ENCODE measurements around the gene SH3GLB1. TPM values are rescaled to one million over a fixed set of nuclear protein-coding genes. Genes with fewer than 3 reads are reported as not detected.
"Not testable (repeated sequence)": the region's sequence is repeated elsewhere in the genome, so short reads cannot be mapped to it uniquely, and the experiment has no call there.

Gene SH3GLB1
- total RNA-seq, result 99.9 TPM

DNA sequence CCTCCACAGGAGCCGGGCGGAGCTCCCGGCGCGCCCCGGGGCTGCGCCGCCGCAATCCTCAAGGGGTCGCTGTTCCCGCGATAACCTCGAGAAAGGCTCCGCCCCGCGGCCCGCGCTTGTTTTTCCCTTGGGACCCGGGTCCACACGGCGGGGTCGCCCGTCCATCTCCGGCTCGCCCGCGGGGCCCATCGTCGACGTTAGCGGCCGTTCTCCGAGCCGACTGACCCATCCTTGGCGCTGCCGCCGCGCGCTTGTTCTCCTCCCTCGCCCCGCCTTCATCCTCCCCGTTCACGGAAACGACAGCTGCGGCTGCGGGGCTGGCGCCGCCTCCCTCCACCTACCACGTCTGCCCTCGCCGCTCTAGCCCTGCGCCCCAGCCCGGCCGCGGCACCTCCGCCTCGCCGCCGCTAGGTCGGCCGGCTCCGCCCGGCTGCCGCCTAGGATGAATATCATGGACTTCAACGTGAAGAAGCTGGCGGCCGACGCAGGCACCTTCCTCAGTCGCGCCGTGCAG, at the start of gene SH3GLB1:
TSS of gene SH3GLB1 (plus strand) at position 119 of the 514 bp plus-strand sequence. CDS start at position 443, 324 bp downstream.
- peak; percentile 94 for ATAC-seq

DNA sequence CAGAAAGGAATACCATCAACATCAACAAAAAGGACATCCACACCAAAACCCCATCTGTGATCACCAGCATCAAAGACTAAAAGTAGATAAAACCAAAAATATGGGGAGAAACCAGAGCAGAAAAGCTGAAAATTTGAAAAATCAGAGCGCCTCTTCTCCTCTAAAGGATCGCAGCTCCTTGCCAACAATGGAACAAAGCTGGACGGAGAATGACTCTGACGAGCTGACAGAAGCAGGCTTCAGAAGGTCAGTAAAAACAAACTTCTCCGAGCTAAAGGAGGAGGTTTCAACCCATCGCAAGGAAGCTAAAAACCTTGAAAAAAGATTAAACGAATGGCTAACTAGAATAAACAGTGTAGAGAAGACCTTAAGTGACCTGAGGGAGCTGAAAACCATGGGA, 46.0 kb upstream of the SH3GLB1 start:
- not testable (repeated sequence) for ATAC-seq

DNA sequence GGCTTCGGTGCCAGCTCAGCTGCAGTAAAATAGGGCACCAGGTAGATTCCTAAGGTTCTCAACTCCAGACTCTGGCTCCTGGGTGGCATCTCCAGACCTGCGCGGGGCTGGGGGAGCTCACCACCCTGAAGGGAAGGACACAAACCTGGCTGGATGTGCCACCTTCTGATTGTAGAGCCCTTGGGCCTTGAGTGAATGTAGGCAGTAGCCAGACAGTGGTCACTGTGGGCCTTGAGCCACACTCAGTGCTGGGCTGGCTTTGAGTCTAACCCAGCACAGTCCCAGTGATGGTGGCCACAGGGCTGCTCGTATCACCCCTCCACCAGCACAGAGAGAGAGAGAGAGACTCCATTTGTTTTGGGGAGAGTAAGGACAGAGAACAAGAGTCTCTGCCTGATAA, 38.0 kb upstream of the SH3GLB1 start:
- ATAC-seq, result no peak

DNA sequence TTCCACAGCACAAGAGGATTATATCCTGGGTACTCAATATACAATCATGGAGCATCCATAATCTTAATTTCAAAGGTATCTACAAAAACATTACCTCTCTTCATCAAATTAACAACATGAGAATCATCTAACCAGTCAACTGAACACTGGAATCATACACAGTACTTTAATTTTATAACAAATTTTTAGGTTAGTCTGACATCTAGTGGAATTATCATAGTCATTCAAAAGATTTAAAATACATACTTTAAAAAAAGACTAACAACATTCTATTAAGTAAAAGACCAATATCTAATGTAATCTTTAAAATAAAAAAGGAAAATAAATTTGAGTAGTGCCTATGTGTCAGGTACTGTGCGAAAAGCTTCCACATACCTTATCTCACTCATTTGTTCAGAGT, 16.8 kb upstream of the SH3GLB1 start:
- peak; percentile 43 for ATAC-seq

DNA sequence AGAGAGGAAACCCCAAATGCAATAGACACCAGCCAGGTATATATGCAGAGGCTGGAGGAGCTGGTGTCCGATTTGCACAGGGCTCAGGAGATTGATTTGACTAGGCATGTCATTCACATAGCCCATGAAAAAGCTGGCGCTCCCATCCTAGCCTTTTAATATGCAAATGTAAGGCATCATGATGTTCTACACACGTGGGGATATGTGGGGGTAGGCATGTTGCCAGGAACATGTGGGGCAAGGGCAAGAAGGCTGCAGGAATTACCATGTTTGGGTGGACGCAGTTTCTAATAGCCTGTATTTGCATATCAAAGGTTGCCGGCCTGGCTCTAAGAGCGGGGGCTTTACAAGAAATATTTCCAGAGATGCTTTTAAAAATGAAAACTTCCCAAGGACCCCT, 11.7 kb upstream of the SH3GLB1 start:
- ATAC-seq, result no peak

DNA sequence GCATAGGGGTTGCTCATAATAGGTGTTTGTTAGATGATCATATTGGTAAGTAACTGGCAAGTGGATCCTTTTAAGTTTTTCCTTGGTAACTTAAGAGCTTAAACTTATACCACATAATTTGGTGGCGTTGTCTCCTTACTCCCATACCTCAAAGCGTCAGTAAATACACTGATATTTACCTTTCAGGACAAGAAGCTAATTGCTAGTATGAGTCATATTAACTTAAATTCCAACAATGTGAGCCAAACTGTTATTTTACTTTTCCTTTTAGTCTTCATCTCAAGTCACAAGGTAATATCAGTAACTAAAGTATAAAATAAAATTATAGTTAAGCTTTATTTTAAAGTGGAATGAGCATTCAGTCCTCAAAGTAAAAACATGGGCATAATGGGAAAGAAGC, 9.0 kb upstream of the SH3GLB1 start:
- ATAC-seq, result no peak

DNA sequence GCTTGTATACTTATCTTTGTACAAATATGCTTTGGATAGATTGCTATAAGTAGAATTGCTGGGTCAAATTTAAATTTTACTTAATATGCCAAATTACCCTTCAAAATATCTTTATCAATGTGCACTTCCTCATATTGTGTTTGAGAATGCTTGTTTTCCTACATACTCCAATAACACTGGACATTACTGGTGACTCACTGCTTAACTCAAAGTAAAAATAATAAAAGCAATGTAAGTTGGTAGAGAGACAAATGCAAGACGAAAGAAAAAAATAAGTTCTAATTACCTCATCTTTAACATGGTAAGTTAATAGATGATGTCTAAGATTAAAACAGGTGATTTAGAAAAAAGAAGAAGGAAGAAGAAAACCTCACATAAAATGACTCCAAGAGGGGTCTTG, 7.9 kb upstream of the SH3GLB1 start:
- ATAC-seq, result no peak

DNA sequence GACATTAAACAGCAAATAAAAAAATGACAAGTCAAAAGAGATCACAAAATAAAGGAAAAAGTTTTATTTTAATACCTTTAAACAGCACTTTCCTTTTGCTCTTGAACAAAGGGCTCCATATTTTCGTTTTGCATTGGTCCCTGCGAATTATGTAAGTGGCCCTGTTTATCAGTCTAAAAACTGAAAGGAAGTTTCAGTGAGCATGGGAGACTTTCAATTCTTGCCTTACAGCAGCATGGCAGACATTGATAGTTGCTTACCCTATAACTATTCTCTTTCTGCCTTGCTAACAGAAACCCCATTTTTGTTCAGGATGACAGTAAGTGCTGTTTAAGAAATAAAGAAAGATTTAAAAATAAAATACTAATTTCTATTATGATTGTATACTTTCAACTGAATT, 5.2 kb upstream of the SH3GLB1 start:
- no peak for ATAC-seq

DNA sequence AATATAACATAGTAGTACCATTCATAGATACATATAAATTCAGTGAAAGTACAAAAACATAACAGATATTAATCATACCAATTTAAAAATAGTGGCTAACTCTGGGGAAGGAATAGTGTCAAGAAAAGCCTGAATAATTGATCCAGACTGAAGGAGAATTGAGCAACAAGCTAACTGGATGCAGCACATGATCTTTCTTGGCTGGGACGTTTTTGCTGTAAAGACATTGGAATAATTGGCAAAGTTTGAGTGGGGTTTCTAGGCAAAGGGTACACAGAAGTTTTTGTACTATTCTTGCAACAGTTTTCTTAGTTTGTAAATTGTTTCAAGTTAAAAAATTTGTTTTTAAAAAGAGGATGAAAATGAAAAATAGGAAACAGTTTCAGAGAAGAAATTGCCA, 2.6 kb upstream of the SH3GLB1 start:
- no peak for ATAC-seq

DNA sequence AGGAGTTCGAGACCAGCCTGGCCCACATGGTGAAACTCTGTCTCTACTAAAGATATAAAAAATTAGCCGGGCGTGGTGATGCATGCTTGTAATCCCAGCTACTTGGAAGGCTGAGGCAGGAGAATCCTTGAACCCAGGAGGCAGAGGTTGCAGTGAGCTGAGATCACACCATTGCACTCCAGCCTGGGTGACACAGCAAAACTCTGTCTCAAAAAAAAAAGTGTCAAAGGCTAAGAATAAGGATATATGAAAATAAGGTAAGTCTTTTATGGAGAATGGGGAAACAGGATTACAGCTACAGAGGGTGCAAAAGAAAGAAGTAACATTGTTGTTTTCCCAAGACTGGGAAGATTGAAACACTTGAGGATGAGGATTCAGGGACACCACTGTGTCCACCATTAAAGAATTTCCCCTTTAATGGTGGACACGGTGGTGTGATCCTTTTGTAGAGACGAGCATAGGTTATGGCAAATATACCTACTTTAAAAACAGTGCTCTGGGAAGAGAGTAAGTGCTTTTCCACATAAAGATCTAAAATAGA, 1.4 kb upstream of the SH3GLB1 start:
- ATAC-seq, result not testable (repeated sequence)

DNA sequence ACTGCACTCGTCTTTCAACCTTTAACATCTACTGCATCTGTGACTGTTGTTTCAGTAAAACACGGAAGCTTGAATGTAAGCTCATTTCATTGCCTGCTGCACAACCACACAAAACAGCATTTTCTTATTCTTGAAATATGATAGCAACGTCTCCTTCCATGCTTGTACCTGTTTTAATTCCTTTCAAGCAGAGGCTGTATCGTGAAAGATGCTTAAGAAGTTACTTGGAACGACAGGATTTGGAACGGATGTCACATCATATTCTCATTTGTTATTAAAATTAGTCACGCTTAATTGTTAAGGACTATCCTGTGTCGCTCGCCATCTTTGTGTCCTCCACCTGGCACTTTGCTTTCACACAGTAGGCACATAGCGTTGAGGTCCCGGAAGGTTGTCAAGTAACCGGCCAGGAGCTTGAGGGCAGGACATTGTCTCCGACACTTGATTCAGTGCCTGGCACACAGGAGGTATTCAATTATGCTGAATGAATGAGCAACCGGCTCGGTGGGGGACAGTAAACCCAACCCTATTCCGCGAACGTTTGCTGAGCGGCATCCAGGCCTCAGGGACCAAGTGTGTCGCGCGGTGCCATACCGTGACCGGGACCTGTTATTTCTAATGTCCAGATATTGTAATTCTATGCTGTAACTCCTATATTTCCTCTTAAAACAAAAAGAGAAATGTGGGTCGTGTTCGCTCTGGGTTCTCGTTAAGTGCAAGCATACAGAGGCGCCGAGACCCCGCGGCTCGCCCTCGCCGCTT, 499 bp upstream of the SH3GLB1 start:
- peak; percentile 53 for ATAC-seq

DNA sequence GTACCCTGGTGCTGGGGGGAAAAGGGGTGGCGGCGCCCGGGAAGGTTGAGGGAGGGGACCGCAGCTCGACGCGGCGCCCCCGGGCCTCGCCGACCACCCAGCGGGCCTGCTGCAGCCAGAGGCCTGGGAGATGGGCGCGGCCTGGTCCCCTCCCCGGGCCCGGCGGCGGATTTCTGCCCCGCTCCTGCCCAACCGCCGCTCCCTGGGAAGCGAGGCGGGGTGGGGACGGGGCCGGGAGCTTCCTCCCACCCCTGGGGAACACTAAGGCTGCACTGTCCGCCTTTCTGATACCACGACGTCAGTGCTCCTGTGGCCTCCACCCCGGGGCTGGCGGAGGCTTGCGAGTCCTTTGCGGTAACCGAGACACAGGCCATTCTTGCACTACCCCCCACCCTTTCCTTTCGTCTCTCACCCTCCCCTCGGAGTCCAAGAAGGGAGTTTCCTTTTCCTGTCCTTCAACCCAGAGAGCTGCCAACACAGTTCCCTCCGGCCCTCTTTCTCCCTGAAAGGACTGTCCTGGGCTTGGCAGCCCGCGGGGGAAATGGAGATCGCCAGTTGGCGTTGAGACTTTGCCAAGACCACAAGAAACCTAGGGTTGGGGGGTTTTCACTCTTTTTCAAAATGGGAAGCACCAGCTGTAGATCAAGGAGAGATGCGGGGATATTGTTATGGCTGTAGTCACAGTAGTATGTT, 742 bp downstream of the SH3GLB1 start:
- peak; percentile 72 for ATAC-seq

DNA sequence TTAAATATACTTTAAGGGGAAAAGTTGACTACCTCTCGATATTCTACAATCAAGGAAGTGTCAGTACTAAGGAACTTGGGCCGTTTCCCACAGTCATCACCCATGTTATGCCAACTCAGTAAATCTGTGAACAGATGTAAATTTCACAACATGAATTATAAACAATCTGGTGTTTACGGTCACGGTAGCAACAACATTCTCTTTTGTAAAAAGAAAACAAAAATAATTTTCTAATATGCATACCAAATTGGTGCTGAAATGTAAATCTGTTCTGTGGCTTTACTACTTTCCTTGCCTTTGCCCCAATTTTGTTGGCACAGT, 1.2 kb downstream of the SH3GLB1 start:
- no peak for ATAC-seq

DNA sequence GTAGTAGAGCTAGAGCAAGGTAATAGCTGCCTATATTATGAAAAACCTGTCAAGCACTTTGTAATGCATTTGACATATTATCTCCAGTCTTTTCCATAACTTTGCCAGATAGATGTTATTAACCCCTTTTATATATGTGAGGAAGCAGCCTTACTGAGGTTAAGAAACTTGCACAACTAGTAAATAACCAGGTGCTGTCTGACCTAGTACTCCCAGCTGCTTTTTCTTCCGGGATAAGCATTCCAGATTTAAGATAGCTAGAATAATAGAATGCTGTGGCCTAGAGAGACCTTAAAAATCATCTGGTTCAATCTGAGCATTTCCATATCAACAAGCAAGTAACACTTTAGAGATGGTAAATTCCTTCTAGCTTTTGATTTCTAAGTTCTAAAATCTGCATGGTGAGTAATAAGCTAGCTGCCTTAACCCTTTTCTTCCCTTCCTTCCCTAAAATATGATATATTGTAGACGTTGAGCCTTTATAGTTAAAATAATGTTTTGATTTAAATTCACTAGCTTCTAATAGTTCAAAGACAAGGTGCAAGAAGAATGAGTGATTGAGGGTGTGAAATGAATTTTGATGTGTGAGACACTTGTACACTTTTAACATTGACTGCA, 1.8 kb downstream of the SH3GLB1 start:
- no peak for ATAC-seq

DNA sequence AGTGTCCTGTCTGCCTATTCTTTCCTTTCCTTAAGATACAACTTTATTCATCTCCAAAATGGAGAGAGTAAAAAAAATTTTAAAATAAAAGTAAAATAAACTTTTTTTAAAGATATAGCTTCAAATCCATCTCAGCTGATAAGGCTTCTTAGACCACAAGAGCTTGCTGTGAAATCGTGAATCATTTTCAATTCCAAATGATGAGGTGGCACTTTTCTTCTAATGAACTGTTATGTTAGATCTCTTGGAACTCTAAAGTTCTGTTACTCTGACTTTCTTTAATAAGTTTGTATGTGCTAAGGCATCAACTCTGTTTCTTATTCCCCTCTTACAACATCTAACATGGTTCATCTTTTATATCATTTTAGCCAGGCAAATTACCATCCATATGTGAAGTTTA, 4.5 kb downstream of the SH3GLB1 start:
- no peak for ATAC-seq

DNA sequence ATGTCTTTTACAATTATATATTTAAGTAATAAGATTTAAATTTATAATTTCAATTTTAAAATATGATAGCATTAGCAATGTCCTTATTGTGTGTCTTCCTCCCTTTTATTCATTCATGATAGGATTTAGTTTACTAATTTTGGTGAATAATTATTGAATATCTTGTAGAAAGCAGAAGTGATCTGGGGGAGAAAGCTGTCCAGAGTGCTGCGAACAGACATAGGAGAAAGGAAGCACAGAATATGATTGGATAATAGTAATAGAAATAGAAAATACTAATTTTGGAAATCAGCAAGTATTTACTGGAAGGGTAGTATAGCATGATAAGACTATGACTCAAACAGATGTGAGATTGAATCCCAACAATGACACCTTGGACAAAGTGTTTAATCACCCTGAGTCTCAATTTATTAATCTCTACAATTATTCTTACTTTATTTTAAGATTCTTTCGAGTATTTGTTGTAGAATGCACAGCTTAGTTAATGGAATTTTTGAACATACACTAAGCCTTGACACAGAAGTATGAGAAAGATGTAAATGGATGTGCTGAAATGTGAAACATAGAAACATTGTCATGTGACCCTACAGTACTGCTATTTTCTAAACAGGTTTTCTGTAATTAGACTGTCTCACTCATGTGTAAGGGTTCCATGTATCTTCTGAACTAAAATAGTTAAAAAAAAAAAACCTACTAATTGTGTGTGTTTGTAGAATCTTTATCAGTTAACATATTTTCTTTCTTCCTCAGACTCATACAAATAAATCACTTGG, 7.9 kb downstream of the SH3GLB1 start:
- ATAC-seq, result no peak

DNA sequence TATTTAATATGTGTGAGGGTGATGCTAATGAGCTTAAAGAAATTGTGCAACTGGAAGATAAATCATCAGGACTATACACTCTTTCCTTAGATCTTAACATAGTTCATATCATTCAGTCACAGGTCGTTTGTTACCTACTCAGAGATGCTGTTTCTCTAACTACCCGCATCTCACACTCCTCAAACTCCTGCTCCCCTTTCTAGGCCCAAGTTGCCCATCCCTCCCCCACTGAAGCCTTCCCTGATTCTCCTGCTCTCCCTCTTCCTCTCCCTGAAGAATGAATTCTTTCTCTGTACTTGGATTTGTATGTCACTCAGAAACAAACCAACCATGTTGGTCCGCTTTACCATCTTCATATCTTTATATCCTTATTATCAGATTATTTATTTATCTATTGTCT, 9.1 kb downstream of the SH3GLB1 start:
- no peak for ATAC-seq

DNA sequence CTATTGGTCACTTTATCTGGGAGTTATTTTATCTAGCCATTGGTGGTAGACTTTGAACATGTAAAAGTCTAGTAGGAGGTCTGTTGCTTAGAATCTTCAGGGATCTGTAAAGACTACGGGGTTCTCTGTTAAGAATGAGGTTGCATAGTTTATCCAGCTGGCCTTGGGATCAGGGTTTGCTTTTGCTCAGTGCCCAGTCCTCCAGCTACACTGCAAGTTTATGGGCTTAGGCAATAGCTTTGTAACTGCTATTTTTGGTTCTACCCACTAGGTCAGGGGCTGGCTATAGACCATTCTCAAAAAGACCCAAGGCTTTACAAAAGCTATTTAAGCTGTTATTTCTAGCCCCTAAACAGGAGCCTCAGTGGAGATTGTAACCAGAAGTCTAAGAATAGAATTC, 9.8 kb downstream of the SH3GLB1 start:
- no peak for ATAC-seq

DNA sequence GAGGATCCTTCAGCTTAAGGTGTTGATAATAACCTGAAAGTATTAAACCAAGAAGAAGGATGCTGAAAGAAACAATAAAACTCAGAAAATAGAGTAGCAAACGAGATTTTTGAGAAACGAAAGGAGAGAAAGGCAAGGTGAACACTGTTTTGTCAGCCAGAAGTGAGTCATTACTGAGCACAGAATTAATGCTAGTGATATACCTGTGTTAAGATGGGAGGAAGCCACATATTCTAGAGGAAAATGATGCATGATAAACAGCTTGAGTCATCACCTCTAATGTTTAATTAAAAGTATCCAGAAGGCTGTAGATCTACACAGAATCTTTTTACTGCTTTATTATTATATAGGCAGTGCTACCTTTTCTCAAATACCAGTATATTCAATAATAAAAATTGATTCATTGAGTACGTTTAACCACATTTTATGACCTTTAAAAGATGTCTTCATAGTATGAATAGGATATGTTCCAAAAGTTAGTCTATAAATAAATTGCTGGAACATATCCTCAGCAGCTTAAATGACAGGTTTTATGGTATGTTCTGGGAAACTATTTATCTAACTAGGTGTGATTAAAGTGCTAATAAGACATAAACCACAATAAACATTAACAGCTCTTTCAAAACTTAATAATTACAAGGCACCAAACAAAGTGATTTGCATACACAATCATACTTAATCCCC, 10.3 kb downstream of the SH3GLB1 start:
- ATAC-seq, result peak; percentile 87

DNA sequence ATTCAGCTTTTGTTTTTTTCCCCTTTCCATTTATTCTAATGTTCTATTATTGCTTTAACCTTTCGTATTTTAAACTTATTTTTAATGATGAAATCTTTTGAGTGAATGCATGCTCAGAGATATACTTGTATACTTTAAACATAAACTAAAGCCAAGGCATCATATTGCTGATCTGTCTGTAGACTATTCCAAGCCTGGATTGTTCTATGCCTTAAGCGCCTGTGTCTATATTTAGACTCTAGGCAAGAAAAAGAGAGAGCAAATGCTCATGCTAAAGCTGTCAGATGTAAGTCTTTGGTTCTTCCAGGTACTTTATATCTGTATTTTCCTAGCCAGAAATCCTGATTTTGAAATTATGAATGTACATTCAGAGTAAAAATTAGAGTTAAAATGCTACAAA, 14.4 kb downstream of the SH3GLB1 start:
- ATAC-seq, result no peak

DNA sequence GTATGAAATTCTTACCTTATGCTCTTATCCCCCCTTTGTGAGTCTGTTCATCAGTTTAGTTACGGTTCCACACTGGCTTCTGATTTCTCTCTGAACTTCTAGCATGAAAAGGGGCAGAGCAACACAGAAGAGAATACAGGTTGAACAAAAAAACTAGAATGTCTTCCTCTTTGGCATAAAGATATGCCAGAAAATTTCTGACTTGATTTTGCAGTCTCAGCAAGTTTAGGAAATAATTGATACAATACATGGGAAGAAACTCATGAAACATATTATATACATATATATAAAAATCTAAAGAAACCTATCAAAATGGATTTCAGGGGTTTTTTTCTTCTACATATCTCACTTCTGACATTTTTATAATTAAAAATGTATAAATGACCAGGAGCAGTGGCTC, 27.0 kb downstream of the SH3GLB1 start:
- no peak for ATAC-seq

DNA sequence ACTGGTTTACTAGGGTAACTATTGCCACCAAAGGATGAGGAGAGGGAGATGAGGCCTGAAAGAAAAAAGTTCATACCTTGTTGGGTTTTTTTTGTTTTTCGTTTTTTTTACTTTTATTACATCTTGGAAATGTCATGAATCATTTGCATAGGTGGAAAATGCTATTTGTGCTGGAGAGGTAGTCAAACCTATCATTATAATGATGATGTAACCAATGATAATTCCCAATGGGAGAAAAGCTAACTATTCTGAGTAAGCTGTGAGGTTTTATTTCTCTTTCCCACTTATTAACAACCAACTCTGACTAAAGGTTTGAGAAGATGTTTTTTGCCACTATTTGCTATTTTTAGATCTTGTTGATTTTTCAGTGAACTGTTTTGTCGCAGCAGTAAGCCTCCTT, 29.0 kb downstream of the SH3GLB1 start:
- ATAC-seq, result no peak

Data from esophagus mucosa (tissue), 1 donor.